K562 (cell line): Measurements from ENCODE around the gene NOL8. TPM values are rescaled to one million over a fixed set of nuclear protein-coding genes. Genes with fewer than 3 reads are reported as not detected.

Source experiments
- ARID1B ChIP-seq: fragments of 450-650 bp; IDR thresholded peaks from 2 replicates; pipeline ENCODE4 v1.6.1; 2016; ENCODE audit warnings: antibody characterized with exemption, mild to moderate bottlenecking, inconsistent platforms
- CBFA2T3 ChIP-seq: fragments of 450-650 bp; IDR thresholded peaks from 2 replicates; pipeline ENCODE4 v1.6.1; 2017
- DACH1 ChIP-seq: fragments of 450-650 bp; IDR thresholded peaks from 2 replicates; pipeline ENCODE4 v1.6.1; 2018; ENCODE audit not compliant: partially characterized antibody
- ELF4 ChIP-seq: fragments of 450-650 bp; formaldehyde crosslinking; IDR thresholded peaks from 2 replicates; pipeline ENCODE4 v1.4.0; 2022; ENCODE audit warnings: missing genetic modification characterization
- KAT7 ChIP-seq: sonication (generic); formaldehyde crosslinking; IDR thresholded peaks from 2 replicates; pipeline ENCODE4 v1.8.0; 2022; ENCODE audit warnings: missing genetic modification reagents, mild to moderate bottlenecking, borderline replicate concordance
- SMAD4 ChIP-seq: fragments of 250-450 bp; sonication (Bioruptor Pico); conservative IDR thresholded peaks from 2 replicates; pipeline ENCODE4 v1.8.0; 2021; ENCODE audit warnings: inconsistent platforms, mild to moderate bottlenecking, moderate library complexity
- SPI1 ChIP-seq: IDR thresholded peaks from 2 replicates; pipeline ENCODE4 v1.6.1; 2011; ENCODE audit warnings: low read depth, low read length, control low read depth, borderline replicate concordance
- ZBTB40 ChIP-seq, 2 experiments: fragments of 450-650 bp in 1 of 2; sonication (generic) in 1 of 2; formaldehyde crosslinking in 1 of 2; IDR thresholded peaks; 2 replicates each; pipeline versions ENCODE4 v1.7.1 to v1.9.0; 2016 to 2022; ENCODE audit warnings: inconsistent platforms in 1 of 2, mild to moderate bottlenecking in 1 of 2, missing genetic modification reagents in 1 of 2
- polyA plus RNA-seq, 8 experiments: library from polyadenylated mRNA; depleted of rRNA in 4 of 8; stranded (reverse) in 5 of 8; unstranded in 3 of 8; fragments of >200 nt; fragmentation: Nextera tagmentation in 2 of 8; fragmentation: Illumina TruSeq in 1 of 8; extraction: Ambion mirVana in 2 of 8; extraction: Trizol in 1 of 8; gene quantifications; 2 replicates each; pipeline versions ENCODE4 v1.2.1 to v1.2.3, GENCODE V29; 2011 to 2014; ENCODE audit warnings: inconsistent platforms in 1 of 8, missing spikeins in 1 of 8
- total RNA-seq, 7 experiments: library from RNA; depleted of rRNA in 6 of 7; stranded (reverse); fragments of >200 nt in 6 of 7; fragmentation: Illumina TruSeq in 2 of 7; extraction: Trizol in 2 of 7; gene quantifications; 2 replicates each; pipeline versions ENCODE4 v1.2.1 to v1.2.3, GENCODE V29; 2011 to 2021; ENCODE audit warnings: low replicate concordance in 1 of 7

Gene NOL8
- total and polyA plus RNA-seq, 9 of the 15 experiments (the other 6 are each of a cell fraction or from before 2014, with no cell fraction given) = 51.3 to 91.5 (median 58.7) TPM

- TF ChIP-seq ZBTB40 (IDR thresholded peaks at IDR 0.05) (0 out of 2 replicates have a peak, but pooled peaks have one; percentile 17), ZBTB40 (CRISPR knock-in tag; IDR thresholded peaks at IDR 0.05) (no peak), KAT7 (CRISPR knock-in tag) (no peak), SPI1 (peak; percentile 35; the same call in 1 of the 2 replicates), SMAD4 (peak; percentile 42; the same call in 1 of the 2 replicates), ELF4 (peak; percentile 78; the same call in 1 of the 2 replicates), DACH1 (no peak), CBFA2T3 (peak; percentile 61), ARID1B (peak; percentile 74)
- TF ChIP-seq, all 486 proteins: peak for 25
Measured at GRCh38 chr9:92312887-92313623, 12.1 kb downstream of the NOL8 start (continued).
